Measurements from ENCODE around the gene DMC1.

DNA sequence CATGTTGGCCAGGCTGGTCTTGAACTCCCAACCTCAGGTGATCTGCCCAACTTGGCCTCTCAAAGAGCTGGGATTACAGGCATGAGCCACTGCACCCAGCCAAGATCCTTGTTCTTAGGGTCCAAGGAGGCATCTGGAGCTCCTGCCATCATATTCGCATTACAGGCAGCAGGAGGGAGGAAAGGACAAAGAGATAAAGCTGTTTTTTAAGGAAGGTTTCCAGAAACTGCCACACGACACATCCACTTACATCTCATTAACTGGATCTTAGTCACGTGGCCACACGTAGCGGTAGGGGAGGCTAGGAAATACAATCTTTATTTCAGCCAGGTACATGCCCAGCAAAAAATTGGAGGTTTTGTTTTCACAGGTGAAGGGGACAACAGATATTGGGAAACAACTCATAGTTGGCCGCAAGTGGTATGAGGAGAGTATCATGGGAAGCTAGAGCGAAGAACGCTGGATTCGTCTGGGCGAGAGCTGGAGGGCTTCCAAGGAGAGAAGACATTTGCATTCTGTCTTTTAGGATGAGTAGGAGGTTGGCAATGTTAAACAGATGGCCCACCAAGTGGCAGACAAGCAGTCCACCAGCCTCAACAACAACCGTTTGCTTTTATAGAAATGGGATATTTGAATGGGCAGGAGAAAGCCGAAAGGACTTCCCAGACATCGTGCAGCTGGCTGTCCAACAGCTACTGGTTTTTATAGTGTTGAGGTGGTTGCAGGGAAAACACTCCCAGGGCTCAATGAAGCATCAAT, 39.2 kb upstream of the DMC1 start:
- TF ChIP-seq, protein P1, sequence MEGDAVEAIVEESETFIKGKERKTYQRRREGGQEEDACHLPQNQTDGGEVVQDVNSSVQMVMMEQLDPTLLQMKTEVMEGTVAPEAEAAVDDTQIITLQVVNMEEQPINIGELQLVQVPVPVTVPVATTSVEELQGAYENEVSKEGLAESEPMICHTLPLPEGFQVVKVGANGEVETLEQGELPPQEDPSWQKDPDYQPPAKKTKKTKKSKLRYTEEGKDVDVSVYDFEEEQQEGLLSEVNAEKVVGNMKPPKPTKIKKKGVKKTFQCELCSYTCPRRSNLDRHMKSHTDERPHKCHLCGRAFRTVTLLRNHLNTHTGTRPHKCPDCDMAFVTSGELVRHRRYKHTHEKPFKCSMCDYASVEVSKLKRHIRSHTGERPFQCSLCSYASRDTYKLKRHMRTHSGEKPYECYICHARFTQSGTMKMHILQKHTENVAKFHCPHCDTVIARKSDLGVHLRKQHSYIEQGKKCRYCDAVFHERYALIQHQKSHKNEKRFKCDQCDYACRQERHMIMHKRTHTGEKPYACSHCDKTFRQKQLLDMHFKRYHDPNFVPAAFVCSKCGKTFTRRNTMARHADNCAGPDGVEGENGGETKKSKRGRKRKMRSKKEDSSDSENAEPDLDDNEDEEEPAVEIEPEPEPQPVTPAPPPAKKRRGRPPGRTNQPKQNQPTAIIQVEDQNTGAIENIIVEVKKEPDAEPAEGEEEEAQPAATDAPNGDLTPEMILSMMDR (IDR thresholded peaks at IDR 0.05), result no peak
- TF ChIP-seq FOXJ3 (CRISPR knock-in tag; IDR thresholded peaks at IDR 0.05), result no peak
- TF ChIP-seq RAD21 (IDR thresholded peaks at IDR 0.05; ENCODE audit: low read length), result no peak
- no peak for TF ChIP-seq POLR2AphosphoS5 (IDR thresholded peaks at IDR 0.05; ENCODE audit: low read depth, low read length)
- no peak for TF ChIP-seq TAF1 (IDR thresholded peaks at IDR 0.05; ENCODE audit: borderline replicate concordance, low read depth, low read length)
- TF ChIP-seq, protein P2, sequence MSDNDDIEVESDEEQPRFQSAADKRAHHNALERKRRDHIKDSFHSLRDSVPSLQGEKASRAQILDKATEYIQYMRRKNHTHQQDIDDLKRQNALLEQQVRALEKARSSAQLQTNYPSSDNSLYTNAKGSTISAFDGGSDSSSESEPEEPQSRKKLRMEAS (IDR thresholded peaks at IDR 0.05; ENCODE audit: low read depth), result no peak
- no peak for TF ChIP-seq SMC3 (IDR thresholded peaks at IDR 0.05; ENCODE audit: low read depth, low read length)
- TF ChIP-seq GABPA (IDR thresholded peaks at IDR 0.05; ENCODE audit: low read depth), result no peak
- no peak for TF ChIP-seq FOXM1 (IDR thresholded peaks at IDR 0.05; ENCODE audit: low read depth)
- TF ChIP-seq NRF1 (IDR thresholded peaks at IDR 0.05; ENCODE audit: low read depth, low read length), result no peak
- TF ChIP-seq, protein P3, sequence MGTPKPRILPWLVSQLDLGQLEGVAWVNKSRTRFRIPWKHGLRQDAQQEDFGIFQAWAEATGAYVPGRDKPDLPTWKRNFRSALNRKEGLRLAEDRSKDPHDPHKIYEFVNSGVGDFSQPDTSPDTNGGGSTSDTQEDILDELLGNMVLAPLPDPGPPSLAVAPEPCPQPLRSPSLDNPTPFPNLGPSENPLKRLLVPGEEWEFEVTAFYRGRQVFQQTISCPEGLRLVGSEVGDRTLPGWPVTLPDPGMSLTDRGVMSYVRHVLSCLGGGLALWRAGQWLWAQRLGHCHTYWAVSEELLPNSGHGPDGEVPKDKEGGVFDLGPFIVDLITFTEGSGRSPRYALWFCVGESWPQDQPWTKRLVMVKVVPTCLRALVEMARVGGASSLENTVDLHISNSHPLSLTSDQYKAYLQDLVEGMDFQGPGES (IDR thresholded peaks at IDR 0.05; ENCODE audit: low read depth, low read length), result no peak
- TF ChIP-seq TEAD4 (IDR thresholded peaks at IDR 0.05; ENCODE audit: borderline replicate concordance, insufficient read depth), result no peak
- TF ChIP-seq, protein P4, sequence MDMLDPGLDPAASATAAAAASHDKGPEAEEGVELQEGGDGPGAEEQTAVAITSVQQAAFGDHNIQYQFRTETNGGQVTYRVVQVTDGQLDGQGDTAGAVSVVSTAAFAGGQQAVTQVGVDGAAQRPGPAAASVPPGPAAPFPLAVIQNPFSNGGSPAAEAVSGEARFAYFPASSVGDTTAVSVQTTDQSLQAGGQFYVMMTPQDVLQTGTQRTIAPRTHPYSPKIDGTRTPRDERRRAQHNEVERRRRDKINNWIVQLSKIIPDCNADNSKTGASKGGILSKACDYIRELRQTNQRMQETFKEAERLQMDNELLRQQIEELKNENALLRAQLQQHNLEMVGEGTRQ (IDR thresholded peaks at IDR 0.05; ENCODE audit: borderline replicate concordance, low read depth, low read length), result no peak
- TF ChIP-seq JUND (IDR thresholded peaks at IDR 0.05), result no peak
